ENCODE results near the gene RNF180.

- TF ChIP-seq TAF1 (IDR thresholded peaks at IDR 0.05; ENCODE audit: borderline replicate concordance, low read depth, low read length) (no peak), POLR2AphosphoS5 (IDR thresholded peaks at IDR 0.05; ENCODE audit: low read depth, low read length) (no peak)
Measured at GRCh38 chr5:64164166-64164565, 1.5 kb upstream of the RNF180 start.
